Left lung (tissue), 10 donors: ENCODE measurements around the gene AGPAT3. TPM values are rescaled to one million over a fixed set of nuclear protein-coding genes. Genes with fewer than 3 reads are reported as not detected.

Source experiments
- ATAC-seq: fragments of 200-7000 bp; cut with Tn5 transposase; one replicate; pipeline ENCODE4 v1.9.1; 2020; ENCODE audit warnings: moderate library complexity
- DNase-seq, 4 donors: peaks; one replicate each; pipeline ENCODE4 v3.0.0-alpha.2; 2013 to 2020
- H3K27ac ChIP-seq, 2 donors: fragments of 200-600 bp; sonication (generic) in 1 of 2; one replicate each; pipeline versions ENCODE4 v1.5.0 to v1.8.0; 2020 to 2021
- H3K27me3 ChIP-seq, 2 donors: fragments of 200-600 bp; sonication (generic) in 1 of 2; one replicate each; pipeline versions ENCODE4 v1.5.0 to v1.8.0; 2020 to 2021
- H3K36me3 ChIP-seq, 2 donors: fragments of 200-600 bp; sonication (generic) in 1 of 2; one replicate each; pipeline versions ENCODE4 v1.5.0 to v1.8.0; 2020 to 2021
- H3K4me1 ChIP-seq, 2 donors: fragments of 200-600 bp; one replicate each; pipeline ENCODE4 v1.8.0; 2021
- H3K4me3 ChIP-seq, 2 donors: fragments of 200-600 bp; sonication (generic) in 1 of 2; one replicate each; pipeline versions ENCODE4 v1.5.0 to v1.8.0; 2020 to 2021; ENCODE audit warnings: mild to moderate bottlenecking in 1 of 2
- H3K9me3 ChIP-seq, 2 donors: fragments of 200-600 bp; sonication (generic) in 1 of 2; one replicate each; pipeline versions ENCODE4 v1.5.0 to v1.8.0; 2020 to 2021
- intact Hi-C, 2 donors: fragments of 100-400 bp; cut with DNase I; formaldehyde crosslinking; loops; one replicate each; pipeline versions ENCODE4 v1.11.2 to v1.14.2; 2022
- polyA plus RNA-seq, 6 donors: library from polyadenylated mRNA; unstranded; fragments of 120-200 nt; gene quantifications; one replicate each; pipeline ENCODE4 v1.2.1, GENCODE V29; 2013; ENCODE audit not compliant: insufficient read length in 6 of 6
- total RNA-seq, 2 donors: library from RNA; stranded (reverse); fragmentation: NEBNext Ultra II Directional; extraction: Animal tissue kit (Norgen Biotek cat#: 25700); gene quantifications; one replicate each; pipeline ENCODE4 v1.2.1, GENCODE V29; 2021
- TF ChIP-seq, protein P1 (sequence below), 2 donors: fragments of 200-600 bp; sonication (generic) in 1 of 2; IDR thresholded peaks; one replicate each; pipeline versions ENCODE4 v1.5.0 to v1.8.0; 2021; ENCODE audit warnings: antibody characterized with exemption in 2 of 2
- donor health status: DM: no; HTN: yes; CAD: no.
- donor health status: DM: no; HTN: no; CAD: no.

Gene AGPAT3
- total and polyA plus RNA-seq, 8 donors, result 37.4 to 111 (median 42.8) TPM

DNA sequence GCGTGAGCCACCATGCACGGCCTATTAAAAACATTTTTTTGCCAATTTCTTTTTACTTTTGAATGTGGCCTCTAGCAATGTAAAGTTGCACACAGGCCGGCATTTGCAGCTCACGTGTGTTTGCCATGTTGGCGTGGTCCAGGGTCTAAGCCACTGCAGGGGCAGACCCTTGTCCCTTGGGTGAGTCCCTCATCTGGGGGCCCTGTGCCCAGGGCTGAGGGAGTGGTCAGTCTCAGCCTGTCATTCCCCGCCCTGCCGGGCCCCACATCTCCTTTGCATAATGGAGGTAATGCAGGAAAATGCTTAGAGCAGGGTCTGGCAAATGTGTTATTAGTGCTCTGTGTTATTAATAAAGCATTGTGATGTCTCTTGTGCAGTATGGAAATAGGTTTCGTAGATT, 16.9 kb downstream of the AGPAT3 start:
- TF ChIP-seq, protein P1, sequence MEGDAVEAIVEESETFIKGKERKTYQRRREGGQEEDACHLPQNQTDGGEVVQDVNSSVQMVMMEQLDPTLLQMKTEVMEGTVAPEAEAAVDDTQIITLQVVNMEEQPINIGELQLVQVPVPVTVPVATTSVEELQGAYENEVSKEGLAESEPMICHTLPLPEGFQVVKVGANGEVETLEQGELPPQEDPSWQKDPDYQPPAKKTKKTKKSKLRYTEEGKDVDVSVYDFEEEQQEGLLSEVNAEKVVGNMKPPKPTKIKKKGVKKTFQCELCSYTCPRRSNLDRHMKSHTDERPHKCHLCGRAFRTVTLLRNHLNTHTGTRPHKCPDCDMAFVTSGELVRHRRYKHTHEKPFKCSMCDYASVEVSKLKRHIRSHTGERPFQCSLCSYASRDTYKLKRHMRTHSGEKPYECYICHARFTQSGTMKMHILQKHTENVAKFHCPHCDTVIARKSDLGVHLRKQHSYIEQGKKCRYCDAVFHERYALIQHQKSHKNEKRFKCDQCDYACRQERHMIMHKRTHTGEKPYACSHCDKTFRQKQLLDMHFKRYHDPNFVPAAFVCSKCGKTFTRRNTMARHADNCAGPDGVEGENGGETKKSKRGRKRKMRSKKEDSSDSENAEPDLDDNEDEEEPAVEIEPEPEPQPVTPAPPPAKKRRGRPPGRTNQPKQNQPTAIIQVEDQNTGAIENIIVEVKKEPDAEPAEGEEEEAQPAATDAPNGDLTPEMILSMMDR (IDR thresholded peaks at IDR 0.05), result no peak
- Histone ChIP-seq H3K4me1 (peaks cover 10 to 51% of the 10 kb centered on the region in 2 donors), H3K9me3 (no peaks in the 10 kb centered on the region), H3K27me3 (no peaks in the 10 kb centered on the region), H3K27ac (no peak overlapping the region), H3K4me3 (no peak overlapping the region), H3K36me3 (no peaks in the 10 kb centered on the region)
- peak in 1 of 4 donors; percentile 10 for DNase-seq
- intact Hi-C loops, result no loop called here
- no peak for ATAC-seq

DNA sequence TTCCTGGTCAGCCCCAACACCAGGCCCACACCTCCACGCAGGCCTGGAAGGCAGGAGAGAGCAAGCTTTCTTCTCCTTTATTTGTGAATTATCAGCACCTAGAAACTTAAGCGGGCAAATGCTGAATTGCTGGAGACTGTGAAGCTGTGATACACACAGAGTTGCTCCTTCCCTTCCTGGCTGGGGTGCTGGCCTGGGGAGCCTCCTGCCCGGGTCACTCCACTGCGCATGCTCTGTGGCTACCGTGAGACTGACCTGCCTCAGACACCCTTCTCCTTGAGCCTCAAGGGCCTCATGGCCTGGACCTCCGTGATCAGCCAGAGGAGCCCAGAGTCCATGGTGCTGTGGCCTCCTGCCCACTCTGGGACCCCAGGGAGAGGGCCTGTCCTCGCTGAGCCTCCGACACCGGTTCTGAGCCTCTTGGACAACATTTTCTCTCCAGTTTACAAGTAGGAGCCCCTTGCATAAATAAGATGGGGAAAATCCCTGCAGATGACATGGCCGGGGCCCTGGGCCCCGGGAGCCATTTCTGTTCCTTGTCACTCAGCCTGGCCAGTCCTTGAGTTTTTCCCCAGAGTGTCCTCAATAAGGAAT, 18.0 kb downstream of the AGPAT3 start:
- intact Hi-C loops, result no loop called here
- peak overlapping the region in 1 of 2 donors; percentile 26 for H3K27ac ChIP-seq

DNA sequence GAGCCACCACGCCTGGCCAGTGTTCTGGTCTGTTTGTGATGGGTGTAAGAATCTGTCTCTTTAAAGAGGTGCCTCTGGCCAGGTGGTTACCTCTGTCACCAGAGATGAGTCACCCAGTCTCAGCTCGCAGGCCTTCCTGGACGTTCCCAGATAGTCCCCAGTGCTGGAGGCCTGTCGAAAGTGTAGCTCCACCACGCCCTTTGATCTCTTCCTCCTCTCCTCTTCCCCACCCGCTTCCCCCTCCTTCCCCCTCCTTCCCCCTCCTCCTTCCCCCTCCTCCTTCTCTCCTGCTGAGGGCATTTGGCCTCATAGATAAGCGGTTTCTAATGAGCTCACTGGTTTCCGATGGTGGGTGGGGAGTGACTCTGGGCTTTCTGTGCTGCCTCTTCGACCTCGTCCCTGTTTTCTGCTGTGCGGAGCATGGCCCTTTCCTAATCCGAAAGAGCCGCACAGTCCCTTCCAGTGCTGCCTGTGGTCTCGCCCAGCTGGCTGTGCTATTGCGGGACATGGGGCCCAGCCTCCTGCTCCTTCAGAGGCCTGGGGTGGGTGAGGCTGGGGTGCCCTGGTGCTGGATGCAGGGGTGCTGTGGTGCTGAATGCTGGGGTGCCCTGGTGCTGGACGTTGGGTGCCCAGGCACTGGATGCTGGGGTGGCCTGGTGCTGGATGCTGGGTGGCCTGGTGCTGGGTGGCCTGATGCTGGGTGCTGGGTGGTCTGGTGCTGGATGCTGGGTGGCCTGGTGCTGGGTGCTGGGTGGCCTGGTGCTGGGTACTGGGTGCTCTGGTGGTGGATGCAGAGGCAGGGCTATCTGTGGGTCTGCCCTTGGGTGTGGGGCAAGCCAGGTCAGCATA, 19.2 kb downstream of the AGPAT3 start:
- Histone ChIP-seq H3K4me1 (peaks cover 10 to 48% of the 10 kb centered on the region in 2 donors), H3K27ac (peak overlapping the region; percentile 19 to 48)
- ATAC-seq, result peak; percentile 78

More for the DNA sequence above, 18.0 kb downstream of the AGPAT3 start:
- TF ChIP-seq, protein P1 (IDR thresholded peaks at IDR 0.05), result no peak
- no peak for ATAC-seq
- no peaks in the 10 kb centered on the region for H3K27me3 ChIP-seq
- peaks cover 10 to 51% of the 10 kb centered on the region in 2 donors for H3K4me1 ChIP-seq
- no peak overlapping the region for H3K4me3 ChIP-seq
- H3K36me3 ChIP-seq, result no peaks in the 10 kb centered on the region
- H3K9me3 ChIP-seq, result no peaks in the 10 kb centered on the region
- DNase-seq, result no peak

DNA sequence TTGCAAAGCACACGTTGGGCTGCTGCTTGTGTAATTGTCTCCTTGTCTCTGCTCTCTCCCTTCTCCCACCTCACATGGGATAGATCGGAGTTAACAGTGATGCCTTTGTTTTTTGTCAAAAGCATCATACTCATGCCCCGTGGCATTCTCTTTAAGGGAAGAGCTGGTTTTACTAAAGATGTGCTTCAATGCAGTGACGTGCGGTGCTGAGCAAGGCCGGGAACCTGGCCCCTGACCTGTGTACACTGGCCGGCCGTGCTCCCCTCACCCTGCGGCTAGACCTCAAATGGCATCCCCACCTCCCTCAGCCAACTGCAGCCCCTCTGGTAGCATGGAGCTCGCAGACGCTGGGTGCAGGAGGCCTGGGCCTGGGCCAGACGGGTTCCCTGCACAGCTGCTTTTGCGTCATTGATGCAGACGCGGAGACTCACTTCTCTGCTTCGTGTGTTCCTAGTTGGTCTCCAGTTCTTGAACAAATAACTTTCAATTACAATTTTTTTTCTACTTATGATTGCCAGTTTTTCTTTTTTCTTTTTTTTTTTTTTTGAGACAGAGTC, 19.9 kb downstream of the AGPAT3 start:
- no peak overlapping the region for H3K4me3 ChIP-seq
- H3K36me3 ChIP-seq, result no peaks in the 10 kb centered on the region
- TF ChIP-seq, protein P1 (IDR thresholded peaks at IDR 0.05), result no peak
- intact Hi-C loops, result no loop called here
- H3K27me3 ChIP-seq, result no peaks in the 10 kb centered on the region
- no peaks in the 10 kb centered on the region for H3K9me3 ChIP-seq
- no peak for ATAC-seq
- peak in 1 of 4 donors; percentile 26 for DNase-seq
- H3K27ac ChIP-seq, result peak overlapping the region in 1 of 2 donors; percentile 48
- peaks cover 9 to 41% of the 10 kb centered on the region in 2 donors for H3K4me1 ChIP-seq

More for the DNA sequence above, 19.2 kb downstream of the AGPAT3 start:
- DNase-seq, result peak in 1 of 4 donors; percentile 65
- intact Hi-C loops, result no loop called here
- Histone ChIP-seq H3K36me3 (no peaks in the 10 kb centered on the region), H3K4me3 (no peak overlapping the region), H3K27me3 (no peaks in the 10 kb centered on the region), H3K9me3 (no peaks in the 10 kb centered on the region)
- TF ChIP-seq, protein P1 (IDR thresholded peaks at IDR 0.05), result no peak

DNA sequence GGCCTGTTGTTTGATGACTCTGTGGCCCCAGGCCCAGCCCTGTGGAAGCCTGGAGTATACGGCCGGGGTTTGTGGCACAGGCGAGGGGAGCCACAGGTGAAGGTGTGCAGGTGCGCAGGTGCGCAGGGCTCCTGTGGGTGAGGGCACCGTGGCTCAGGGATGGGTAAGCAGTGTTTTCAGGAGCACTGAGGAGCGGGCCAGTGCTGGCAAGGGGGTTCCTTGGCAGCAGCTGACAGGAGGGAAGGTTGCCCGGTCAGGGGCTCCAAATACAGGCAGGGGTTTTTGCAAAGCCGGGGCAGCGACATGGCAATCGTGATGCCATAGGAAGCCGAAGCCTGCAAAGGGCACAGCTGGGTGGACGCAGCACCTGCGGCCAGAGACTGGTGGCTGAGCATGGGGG, 20.7 kb downstream of the AGPAT3 start:
- DNase-seq (peak in 1 of 4 donors; percentile 11), ATAC-seq (no peak)
- Histone ChIP-seq H3K4me3 (no peak overlapping the region), H3K27ac (no peak overlapping the region), H3K36me3 (peaks cover 0 to under 1% of the 10 kb centered on the region in 2 donors), H3K27me3 (no peaks in the 10 kb centered on the region), H3K9me3 (no peaks in the 10 kb centered on the region), H3K4me1 (peaks cover 3 to 34% of the 10 kb centered on the region in 2 donors)
- TF ChIP-seq, protein P1 (IDR thresholded peaks at IDR 0.05), result no peak
- intact Hi-C loops, result no loop called here
